Activated naive CD8-positive, alpha-beta T cell treated with anti-CD3 and anti-CD28 coated beads, Interleukin-2, amount 10 ng/mL, durations not matched to agents 7 days and 5 days (primary cell): ENCODE data around the gene GLRA3. TPM values are rescaled to one million over a fixed set of nuclear protein-coding genes. Genes with fewer than 3 reads are reported as not detected.
"Not testable (repeated sequence)": the region's sequence is repeated elsewhere in the genome, so short reads cannot be mapped to it uniquely, and the experiment has no call there.

ENCODE experiments used
- ATAC-seq: fragments of 150-1000 bp; cut with Tn5 transposase; one replicate; pipeline ENCODE4 v1.10.0; 2021; ENCODE audit warnings: low read depth, moderate library complexity
- POLR2A ChIA-PET: fragments of 350-600 bp; sonication (Branson Sonifier 250); formaldehyde crosslinking; loops from one replicate; lab custom pipeline; 2021; ENCODE audit warnings: antibody characterized with exemption; lab: Charles Lee
- DNase-seq: peaks from one replicate; pipeline ENCODE4 v3.0.0; 2021
- H3K27ac Mint-ChIP-seq: one replicate; pipeline ENCODE4 v1.8.0; 2022; ENCODE audit warnings: mild to moderate bottlenecking, mixed read lengths
- H3K27me3 Mint-ChIP-seq: one replicate; pipeline ENCODE4 v1.8.0; 2022; ENCODE audit warnings: mild to moderate bottlenecking, moderate library complexity, mixed read lengths
- H3K36me3 Mint-ChIP-seq: one replicate; pipeline ENCODE4 v1.8.0; 2021; ENCODE audit warnings: mild to moderate bottlenecking, mixed read lengths
- H3K4me1 Mint-ChIP-seq: one replicate; pipeline ENCODE4 v1.8.0; 2021; ENCODE audit warnings: mixed read lengths
- H3K4me3 Mint-ChIP-seq: one replicate; pipeline ENCODE4 v1.8.0; 2022; ENCODE audit warnings: mild to moderate bottlenecking, moderate library complexity, mixed read lengths
- H3K9me3 Mint-ChIP-seq: one replicate; pipeline ENCODE4 v1.8.0; 2021; ENCODE audit warnings: mixed read lengths
- total RNA-seq, 2 experiments: library from RNA; stranded (reverse); gene quantifications; one replicate each; pipeline ENCODE4 v1.2.3, GENCODE V29; 2021

The GLRA3 gene
- total RNA-seq, 2 experiments from 2014 or later: not detected

- Mint-ChIP-seq H3K4me3 (no peak overlapping the region), H3K27ac (no peak overlapping the region), H3K4me1 (no peaks in the 10 kb centered on the region), H3K36me3 (no peaks in the 10 kb centered on the region), H3K27me3 (no peaks in the 10 kb centered on the region), H3K9me3 (no peaks in the 10 kb centered on the region)
- POLR2A ChIA-PET: no interaction called here
- ATAC-seq (no peak), DNase-seq (no peak)
Observed at GRCh38 chr4:174696657-174697056, 132.4 kb downstream of the GLRA3 start.

- DNase-seq, POLR2A ChIA-PET: not testable (repeated sequence)
Observed at GRCh38 chr4:174691876-174692275, 137.2 kb downstream of the GLRA3 start.

GRCh38 chr4:174690665-174691064 lies 138.4 kb downstream of the GLRA3 start:
- no peaks in the 10 kb centered on the region for H3K27me3 Mint-ChIP-seq
- no peaks in the 10 kb centered on the region for H3K36me3 Mint-ChIP-seq
- H3K27ac Mint-ChIP-seq: no peak overlapping the region
- POLR2A ChIA-PET: no interaction called here
- no peak overlapping the region for H3K4me3 Mint-ChIP-seq
- H3K9me3 Mint-ChIP-seq: peaks cover 3% of the 10 kb centered on the region
- ATAC-seq (no peak), DNase-seq (no peak)
- no peaks in the 10 kb centered on the region for H3K4me1 Mint-ChIP-seq

More at GRCh38 chr4:174691876-174692275, 137.2 kb downstream of the GLRA3 start:
- not testable (repeated sequence) for H3K27me3 Mint-ChIP-seq, H3K27ac Mint-ChIP-seq, H3K4me1 Mint-ChIP-seq, H3K9me3 Mint-ChIP-seq, ATAC-seq, H3K4me3 Mint-ChIP-seq, H3K36me3 Mint-ChIP-seq

GRCh38 chr4:174689618-174690017 lies 139.4 kb downstream of the GLRA3 start:
- no peaks in the 10 kb centered on the region for H3K36me3 Mint-ChIP-seq
- no peak overlapping the region for H3K4me3 Mint-ChIP-seq
- POLR2A ChIA-PET: no interaction called here
- ATAC-seq (no peak), DNase-seq (no peak)
- no peaks in the 10 kb centered on the region for H3K27me3 Mint-ChIP-seq
- peaks cover 3% of the 10 kb centered on the region for H3K9me3 Mint-ChIP-seq
- no peak overlapping the region for H3K27ac Mint-ChIP-seq
- H3K4me1 Mint-ChIP-seq: no peaks in the 10 kb centered on the region

DNA sequence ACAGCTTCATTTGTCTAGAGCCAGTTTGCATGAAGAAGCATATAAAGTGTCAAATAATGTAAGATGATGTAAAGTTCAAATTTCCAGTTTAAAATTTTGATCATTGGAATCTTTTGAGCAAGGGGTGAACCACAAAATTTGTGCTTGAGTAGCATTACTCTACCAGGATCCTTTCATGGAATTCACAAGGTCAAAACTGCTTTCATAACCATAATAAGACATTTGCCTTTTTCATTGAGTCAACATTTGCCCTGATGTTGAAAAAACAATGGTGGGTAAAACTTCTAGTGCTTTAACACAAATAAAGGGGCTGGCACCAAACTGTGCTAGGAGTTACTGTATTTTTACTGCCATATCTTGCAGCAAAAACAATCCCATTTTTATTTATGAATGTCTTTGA lies 142.2 kb downstream of the GLRA3 start:
- Mint-ChIP-seq H3K4me1 (no peaks in the 10 kb centered on the region), H3K27me3 (no peaks in the 10 kb centered on the region), H3K4me3 (no peak overlapping the region), H3K27ac (no peak overlapping the region), H3K9me3 (peaks cover 3% of the 10 kb centered on the region), H3K36me3 (no peaks in the 10 kb centered on the region)
- ATAC-seq (no peak), DNase-seq (no peak)
- POLR2A ChIA-PET: no interaction called here

DNA sequence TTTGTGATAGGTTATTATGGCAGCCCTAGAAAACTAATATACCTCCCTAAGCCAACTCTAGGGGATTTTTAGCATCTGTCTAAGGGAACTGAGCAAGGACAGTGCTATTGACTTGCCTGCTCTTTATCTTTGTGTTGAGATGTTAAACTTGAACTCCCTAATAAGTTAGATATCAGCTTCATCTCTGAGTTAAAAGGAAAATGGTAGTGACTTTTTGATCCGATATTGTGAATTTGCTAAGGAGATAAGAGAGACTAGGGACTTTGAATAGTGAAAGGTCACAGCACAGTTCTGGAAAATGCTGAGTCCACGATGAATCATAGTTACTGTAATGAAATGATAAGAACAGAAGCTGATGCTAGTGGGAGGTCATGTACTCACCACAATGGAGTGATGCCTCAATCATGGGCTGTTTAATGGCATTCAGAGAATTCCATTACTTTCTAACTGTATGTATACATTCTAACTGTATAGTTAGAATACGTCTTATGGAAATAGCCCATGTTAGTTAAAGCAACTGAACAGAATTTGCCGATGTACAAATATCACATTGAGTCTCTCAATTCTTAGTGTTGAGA lies 147.2 kb downstream of the GLRA3 start:
- Mint-ChIP-seq H3K9me3 (no peaks in the 10 kb centered on the region), H3K4me3 (no peak overlapping the region), H3K36me3 (no peaks in the 10 kb centered on the region), H3K27me3 (no peaks in the 10 kb centered on the region), H3K4me1 (no peaks in the 10 kb centered on the region), H3K27ac (no peak overlapping the region)
- DNase-seq (no peak), ATAC-seq (no peak)
- POLR2A ChIA-PET: no interaction called here

- POLR2A ChIA-PET: no interaction called here
- DNase-seq (no peak), ATAC-seq (no peak)
- Mint-ChIP-seq H3K4me1 (no peaks in the 10 kb centered on the region), H3K27ac (no peak overlapping the region), H3K36me3 (no peaks in the 10 kb centered on the region), H3K9me3 (no peaks in the 10 kb centered on the region), H3K4me3 (no peak overlapping the region), H3K27me3 (peaks cover 6% of the 10 kb centered on the region)
Observed at GRCh38 chr4:174674305-174674840, 154.7 kb downstream of the GLRA3 start.

DNA sequence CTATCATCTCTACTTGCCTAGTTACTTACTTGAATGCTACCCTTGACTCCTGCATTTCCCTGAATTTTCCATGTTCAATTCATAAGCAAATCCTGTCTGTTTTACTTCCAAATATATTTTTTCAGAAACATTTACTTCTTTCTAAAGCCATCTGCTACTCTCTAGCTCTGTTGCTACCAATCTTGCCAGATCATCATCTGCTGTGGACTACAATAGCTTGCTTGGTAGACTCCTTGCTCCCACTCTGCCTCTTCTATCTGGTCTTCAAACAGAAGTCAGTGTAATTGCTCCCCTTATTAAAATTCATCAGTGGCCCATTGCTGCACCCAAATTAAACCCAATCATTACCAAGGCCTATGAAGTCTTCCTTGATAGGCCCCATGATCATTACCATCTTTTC lies 155.2 kb downstream of the GLRA3 start:
- H3K27ac Mint-ChIP-seq: no peak overlapping the region
- no peaks in the 10 kb centered on the region for H3K9me3 Mint-ChIP-seq
- peaks cover 6% of the 10 kb centered on the region for H3K27me3 Mint-ChIP-seq
- H3K4me3 Mint-ChIP-seq: no peak overlapping the region
- POLR2A ChIA-PET: no interaction called here
- H3K36me3 Mint-ChIP-seq: no peaks in the 10 kb centered on the region
- ATAC-seq (no peak), DNase-seq (no peak)
- no peaks in the 10 kb centered on the region for H3K4me1 Mint-ChIP-seq

DNA sequence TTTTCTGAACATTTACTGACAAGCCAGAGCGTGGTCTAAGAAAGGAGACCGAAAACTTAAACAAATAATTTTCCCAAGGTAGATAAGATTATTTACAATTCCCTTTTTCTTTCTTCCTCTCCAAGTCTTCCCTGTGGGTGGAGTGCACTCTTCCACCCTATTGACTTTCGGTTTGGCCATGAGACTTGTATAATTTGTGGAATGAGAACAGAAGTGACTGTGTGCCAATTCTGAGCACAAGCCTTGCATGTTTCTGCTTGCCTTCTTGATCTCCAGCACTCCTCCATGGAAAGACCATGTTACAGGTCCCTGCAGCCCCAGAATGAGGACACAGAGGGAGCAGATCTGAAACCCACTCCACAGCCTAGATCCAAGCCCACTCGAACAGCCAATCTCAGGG lies 156.8 kb downstream of the GLRA3 start:
- H3K9me3 Mint-ChIP-seq: no peaks in the 10 kb centered on the region
- peaks cover 9% of the 10 kb centered on the region for H3K27me3 Mint-ChIP-seq
- H3K4me3 Mint-ChIP-seq: no peak overlapping the region
- POLR2A ChIA-PET: no interaction called here
- H3K4me1 Mint-ChIP-seq: no peaks in the 10 kb centered on the region
- H3K36me3 Mint-ChIP-seq: no peaks in the 10 kb centered on the region
- ATAC-seq (no peak), DNase-seq (no peak)
- H3K27ac Mint-ChIP-seq: no peak overlapping the region

GRCh38 chr4:174669270-174669669 lies 159.8 kb downstream of the GLRA3 start:
- H3K36me3 Mint-ChIP-seq: no peaks in the 10 kb centered on the region
- DNase-seq: no peak
- no peaks in the 10 kb centered on the region for H3K9me3 Mint-ChIP-seq
- POLR2A ChIA-PET: no interaction called here
- no peaks in the 10 kb centered on the region for H3K4me1 Mint-ChIP-seq
- no peak for ATAC-seq
- no peak overlapping the region for H3K4me3 Mint-ChIP-seq
- H3K27me3 Mint-ChIP-seq: peaks cover 9% of the 10 kb centered on the region
- no peak overlapping the region for H3K27ac Mint-ChIP-seq

- no peaks in the 10 kb centered on the region for H3K9me3 Mint-ChIP-seq
- H3K36me3 Mint-ChIP-seq: no peaks in the 10 kb centered on the region
- DNase-seq (no peak), ATAC-seq (no peak)
- no peaks in the 10 kb centered on the region for H3K4me1 Mint-ChIP-seq
- peaks cover 11% of the 10 kb centered on the region for H3K27me3 Mint-ChIP-seq
- no peak overlapping the region for H3K27ac Mint-ChIP-seq
- POLR2A ChIA-PET: no interaction called here
- no peak overlapping the region for H3K4me3 Mint-ChIP-seq
Observed at GRCh38 chr4:174665799-174666198, 163.2 kb downstream of the GLRA3 start.

DNA sequence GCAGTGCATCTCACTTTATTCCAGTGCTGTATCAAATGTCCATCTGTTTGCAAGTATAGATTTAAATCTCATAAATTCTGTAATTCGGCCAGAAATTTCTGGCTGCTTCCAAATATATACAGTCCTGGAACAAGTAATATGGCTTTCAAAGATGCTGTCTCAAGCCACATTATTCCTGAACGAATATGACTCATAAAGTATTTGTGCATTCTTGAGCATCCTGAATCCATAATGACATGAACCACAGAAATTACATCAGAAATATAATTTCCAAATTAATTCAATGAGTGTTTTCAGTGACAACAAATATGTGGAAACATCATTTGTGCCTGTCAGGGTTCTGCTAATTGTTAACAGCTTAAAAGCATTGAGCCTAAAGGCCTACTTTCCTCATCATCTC lies 165.8 kb downstream of the GLRA3 start:
- ATAC-seq (no peak), DNase-seq (no peak)
- H3K36me3 Mint-ChIP-seq: no peaks in the 10 kb centered on the region
- H3K4me3 Mint-ChIP-seq: no peak overlapping the region
- peaks cover 8% of the 10 kb centered on the region for H3K27me3 Mint-ChIP-seq
- no peaks in the 10 kb centered on the region for H3K4me1 Mint-ChIP-seq
- no peaks in the 10 kb centered on the region for H3K9me3 Mint-ChIP-seq
- POLR2A ChIA-PET: no interaction called here
- H3K27ac Mint-ChIP-seq: no peak overlapping the region

- POLR2A ChIA-PET: no interaction called here
- Mint-ChIP-seq H3K36me3 (no peaks in the 10 kb centered on the region), H3K4me1 (no peaks in the 10 kb centered on the region), H3K27me3 (peaks cover 3% of the 10 kb centered on the region), H3K9me3 (no peaks in the 10 kb centered on the region), H3K4me3 (no peak overlapping the region), H3K27ac (no peak overlapping the region)
- DNase-seq (no peak), ATAC-seq (no peak)
Observed at GRCh38 chr4:174658246-174658645, 170.8 kb downstream of the GLRA3 start.

DNA sequence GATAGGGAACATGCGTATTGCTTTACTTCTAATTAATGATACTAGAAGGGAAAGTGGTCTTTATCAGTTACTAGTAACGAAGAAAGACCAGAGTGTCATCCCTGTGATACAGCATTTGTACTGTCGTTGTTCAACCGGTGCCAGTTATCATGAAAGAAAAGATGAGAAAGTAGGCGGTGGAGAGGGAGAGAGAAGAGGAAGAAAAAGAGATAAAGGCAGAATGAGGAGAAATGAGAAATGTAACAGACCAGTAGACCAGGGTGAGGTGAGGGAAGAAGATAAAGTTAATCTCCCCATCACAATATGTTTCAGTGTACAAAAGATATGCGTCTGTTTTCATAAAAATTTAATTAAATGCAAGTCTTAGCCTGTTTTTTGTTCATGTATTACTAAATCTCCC lies 171.6 kb downstream of the GLRA3 start:
- Mint-ChIP-seq H3K36me3 (no peaks in the 10 kb centered on the region), H3K4me3 (no peak overlapping the region), H3K4me1 (no peaks in the 10 kb centered on the region), H3K27ac (no peak overlapping the region), H3K27me3 (peaks cover 3% of the 10 kb centered on the region), H3K9me3 (no peaks in the 10 kb centered on the region)
- POLR2A ChIA-PET: no interaction called here
- ATAC-seq (no peak), DNase-seq (no peak)
